ENCODE data around the gene KRTAP10-11. TPM values are rescaled to one million over a fixed set of nuclear protein-coding genes. Genes with fewer than 3 reads are reported as not detected.
"Not testable (repeated sequence)": the region's sequence is repeated elsewhere in the genome, so short reads cannot be mapped to it uniquely, and the experiment has no call there.

The KRTAP10-11 gene
- total RNA-seq, 4 donors from 2014 or later, result not detected

GRCh38 chr21:44637018-44637850 lies 9.0 kb upstream of the KRTAP10-11 start, which contains the start of gene KRTAP10-10:
TSS of gene KRTAP10-10 (plus strand) at chr21:44637356. CDS start at chr21:44637418, 62 bp downstream.
- no peak for TF ChIP-seq CTCF (IDR thresholded peaks at IDR 0.05)

GRCh38 chr21:44637851-44638348 lies 8.3 kb upstream of the KRTAP10-11 start:
- DNase-seq; intact Hi-C loops (cut with DNase I; ENCODE audit: low total_unique reads); H3K9me3 ChIP-seq; H3K27ac ChIP-seq; H3K36me3 ChIP-seq; H3K4me3 ChIP-seq; H3K4me1 ChIP-seq; H3K27me3 ChIP-seq: not testable (repeated sequence)

More at GRCh38 chr21:44637018-44637850, 9.0 kb upstream of the KRTAP10-11 start, which contains the start of gene KRTAP10-10:
- Histone ChIP-seq H3K9me3 (peaks cover 0 to under 1% of the 10 kb centered on the region in 2 donors), H3K4me1 (no peaks in the 10 kb centered on the region), H3K4me3 (no peak within 1 kb of the TSS), H3K36me3 (no peaks in the 10 kb centered on the region), H3K27me3 (no peaks in the 10 kb centered on the region), H3K27ac (no peak within 1 kb of the TSS)
- DNase-seq, result no peak
- intact Hi-C loops (cut with DNase I; ENCODE audit: low total_unique reads), result no loop called here

GRCh38 chr21:44638506-44639330 lies 7.5 kb upstream of the KRTAP10-11 start:
- intact Hi-C loops (cut with DNase I; ENCODE audit: low total_unique reads); H3K36me3 ChIP-seq; H3K27ac ChIP-seq; DNase-seq; H3K4me3 ChIP-seq; H3K4me1 ChIP-seq; H3K9me3 ChIP-seq; H3K27me3 ChIP-seq: not testable (repeated sequence)

GRCh38 chr21:44639331-44639655 lies 6.9 kb upstream of the KRTAP10-11 start:
- TF ChIP-seq POLR2A (IDR thresholded peaks at IDR 0.05), result no peak
- Histone ChIP-seq H3K4me3 (no peak overlapping the region), H3K27ac (no peak overlapping the region), H3K27me3 (no peaks in the 10 kb centered on the region), H3K9me3 (no peaks in the 10 kb centered on the region), H3K4me1 (no peaks in the 10 kb centered on the region), H3K36me3 (no peaks in the 10 kb centered on the region)
- no peak for DNase-seq
- intact Hi-C loops (cut with DNase I; ENCODE audit: low total_unique reads), result no loop called here

GRCh38 chr21:44640761-44641160 lies 5.5 kb upstream of the KRTAP10-11 start:
- no peaks in the 10 kb centered on the region for H3K27me3 ChIP-seq

More at GRCh38 chr21:44640761-44641160, 5.5 kb upstream of the KRTAP10-11 start:
- no peak overlapping the region for H3K27ac ChIP-seq
- H3K4me3 ChIP-seq, result no peak overlapping the region
- DNase-seq, result no peak
- no peak for TF ChIP-seq CTCF (IDR thresholded peaks at IDR 0.05)
- no peak for TF ChIP-seq POLR2A (IDR thresholded peaks at IDR 0.05)
- no peaks in the 10 kb centered on the region for H3K4me1 ChIP-seq
- no peaks in the 10 kb centered on the region for H3K36me3 ChIP-seq
- intact Hi-C loops (cut with DNase I; ENCODE audit: low total_unique reads), result no loop called here
- H3K9me3 ChIP-seq, result no peaks in the 10 kb centered on the region
